ENCODE results near the gene CREB3L2.

CREB3L2 gene

DNA sequence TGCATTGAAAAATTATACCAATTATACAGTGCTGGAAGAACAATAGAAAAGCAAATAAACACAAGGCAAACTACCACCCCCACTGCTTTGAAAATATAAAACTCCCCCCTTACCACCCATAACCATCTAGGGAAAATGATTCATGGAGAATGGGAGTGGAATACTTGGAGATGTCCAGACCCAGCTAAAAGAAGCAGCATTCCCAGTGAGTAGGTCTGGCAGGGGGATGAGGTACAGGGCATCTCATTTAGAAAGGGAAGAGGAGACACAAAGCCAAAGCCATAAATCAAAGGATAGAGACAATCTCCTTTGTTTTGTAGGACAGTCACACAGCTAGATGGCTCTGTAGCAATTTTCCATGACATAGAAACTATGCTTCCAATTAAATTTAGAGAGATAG is 119.1 kb downstream of the CREB3L2 start:
- no peak for TF ChIP-seq EZH2phosphoT487 (conservative IDR thresholded peaks at IDR 0.05; ENCODE audit: low read length)
- TF ChIP-seq CTCF (IDR thresholded peaks at IDR 0.05; ENCODE audit: insufficient read depth, low read length, poor library complexity, severe bottlenecking): no peak
- Histone ChIP-seq H3K9me3 (ENCODE audit: insufficient read depth, low read length) (no peaks in the 10 kb centered on the region), H3K79me2 (ENCODE audit: insufficient read depth, low read length) (no peaks in the 10 kb centered on the region), H4K20me1 (ENCODE audit: low read depth, low read length) (no peaks in the 10 kb centered on the region), H3K9ac (ENCODE audit: low read length) (no peak overlapping the region), H3K36me3 (ENCODE audit: low read length) (no peaks in the 10 kb centered on the region), H3K27me3 (ENCODE audit: low read length) (no peaks in the 10 kb centered on the region), H3F3A (ENCODE audit: insufficient read depth) (no peaks in the 10 kb centered on the region), H3K9me2 (replicated peaks; ENCODE audit: insufficient read depth, low read length) (no peaks in the 10 kb centered on the region), H3K4me3 (ENCODE audit: insufficient read depth, low read length, poor library complexity, severe bottlenecking) (no peak overlapping the region), H2AFZ (ENCODE audit: low read depth, low read length, severe bottlenecking) (no peak overlapping the region), H3K27ac (ENCODE audit: low read depth, low read length) (no peak overlapping the region), H3K4me2 (ENCODE audit: low read depth, low read length, poor library complexity, severe bottlenecking) (no peak overlapping the region)

GRCh38 chr7:137882261-137882668 is 119.6 kb downstream of the CREB3L2 start:
- Histone ChIP-seq H3K79me2 (ENCODE audit: insufficient read depth, low read length) (no peaks in the 10 kb centered on the region), H3K27ac (ENCODE audit: low read depth, low read length) (no peak overlapping the region), H3K9me3 (ENCODE audit: insufficient read depth, low read length) (no peaks in the 10 kb centered on the region), H3K4me2 (ENCODE audit: low read depth, low read length, poor library complexity, severe bottlenecking) (no peak overlapping the region), H3K9ac (ENCODE audit: low read length) (no peak overlapping the region), H3F3A (ENCODE audit: insufficient read depth) (no peaks in the 10 kb centered on the region), H3K27me3 (ENCODE audit: low read length) (no peaks in the 10 kb centered on the region), H3K4me3 (ENCODE audit: insufficient read depth, low read length, poor library complexity, severe bottlenecking) (no peak overlapping the region), H2AFZ (ENCODE audit: low read depth, low read length, severe bottlenecking) (no peak overlapping the region), H4K20me1 (ENCODE audit: low read depth, low read length) (no peaks in the 10 kb centered on the region), H3K9me2 (replicated peaks; ENCODE audit: insufficient read depth, low read length) (no peaks in the 10 kb centered on the region), H3K36me3 (ENCODE audit: low read length) (no peaks in the 10 kb centered on the region)
- TF ChIP-seq EZH2phosphoT487 (conservative IDR thresholded peaks at IDR 0.05; ENCODE audit: low read length) (no peak), CTCF (IDR thresholded peaks at IDR 0.05; ENCODE audit: insufficient read depth, low read length, poor library complexity, severe bottlenecking) (no peak)

DNA sequence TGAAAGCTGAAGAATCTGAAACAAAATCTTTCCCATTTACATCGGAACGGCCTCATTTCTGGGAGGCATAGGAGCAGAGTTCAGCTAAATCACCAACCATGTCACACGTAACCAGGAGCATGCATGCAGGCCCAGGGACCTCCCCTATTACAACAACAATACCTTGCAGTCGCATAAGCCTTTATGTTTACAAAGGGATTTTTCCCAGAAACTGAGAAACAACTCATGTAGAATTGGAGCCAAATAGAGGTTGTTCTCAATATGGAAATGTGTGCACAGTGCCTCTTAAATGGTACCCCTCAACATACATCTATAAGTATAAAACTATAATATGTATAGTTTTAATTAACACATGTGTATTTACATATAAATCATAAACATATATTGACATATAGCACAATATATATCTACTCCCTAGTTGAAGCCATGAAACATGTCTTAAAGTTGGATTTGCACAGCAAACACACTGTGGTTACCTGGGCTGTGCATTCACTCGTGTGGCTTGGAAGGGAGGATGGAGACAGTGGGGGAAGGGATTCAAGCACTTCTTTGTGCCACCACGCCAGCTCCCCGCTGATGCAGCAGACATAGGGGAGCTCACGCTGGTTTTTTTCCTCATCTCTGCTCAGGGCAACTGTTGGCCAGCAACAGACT is 120.2 kb downstream of the CREB3L2 start:
- Histone ChIP-seq H4K20me1 (ENCODE audit: low read depth, low read length) (no peaks in the 10 kb centered on the region), H3K4me2 (ENCODE audit: low read depth, low read length, poor library complexity, severe bottlenecking) (no peak overlapping the region), H3K79me2 (ENCODE audit: insufficient read depth, low read length) (no peaks in the 10 kb centered on the region), H3F3A (ENCODE audit: insufficient read depth) (no peaks in the 10 kb centered on the region), H3K27me3 (ENCODE audit: low read length) (no peaks in the 10 kb centered on the region), H3K36me3 (ENCODE audit: low read length) (no peaks in the 10 kb centered on the region), H3K9me2 (replicated peaks; ENCODE audit: insufficient read depth, low read length) (no peaks in the 10 kb centered on the region), H3K9ac (ENCODE audit: low read length) (no peak overlapping the region), H2AFZ (ENCODE audit: low read depth, low read length, severe bottlenecking) (no peak overlapping the region), H3K27ac (ENCODE audit: low read depth, low read length) (no peak overlapping the region), H3K9me3 (ENCODE audit: insufficient read depth, low read length) (no peaks in the 10 kb centered on the region), H3K4me3 (ENCODE audit: insufficient read depth, low read length, poor library complexity, severe bottlenecking) (no peak overlapping the region)
- TF ChIP-seq EZH2phosphoT487 (conservative IDR thresholded peaks at IDR 0.05; ENCODE audit: low read length) (no peak), CTCF (IDR thresholded peaks at IDR 0.05; ENCODE audit: insufficient read depth, low read length, poor library complexity, severe bottlenecking) (no peak)

Data from SU-DHL-6 (cell line).